Measurements from ENCODE around the gene CLPTM1.

GRCh38 chr19:44925114-44925891 is 29.9 kb upstream of the CLPTM1 start:
- no peak for TF ChIP-seq CTCF (IDR thresholded peaks at IDR 0.05)
- TF ChIP-seq POLR2A (IDR thresholded peaks at IDR 0.05): no peak

All from testis (tissue), 2 donors.